Sciatic nerve (tissue), 2 donors: ENCODE data around the gene F11. TPM values are rescaled to one million over a fixed set of nuclear protein-coding genes. Genes with fewer than 3 reads are reported as not detected.
"Not testable (repeated sequence)": the region's sequence is repeated elsewhere in the genome, so short reads cannot be mapped to it uniquely, and the experiment has no call there.

ENCODE experiments used
- ATAC-seq: fragments of 200-7000 bp; cut with Tn5 transposase; one replicate; pipeline ENCODE4 v1.9.1; 2020; ENCODE audit warnings: mild to moderate bottlenecking, moderate library complexity
- DNase-seq: peaks from one replicate; pipeline ENCODE4 v3.0.0-alpha.2; 2020; ENCODE audit warnings: low spot score
- intact Hi-C: fragments of 100-400 bp; cut with DNase I; formaldehyde crosslinking; loops from one replicate; pipeline ENCODE4 v1.14.2; 2022
- total RNA-seq: library from RNA; stranded (reverse); fragmentation: NEBNext Ultra II Directional; extraction: Animal tissue kit (Norgen Biotek cat#: 25700); gene quantifications from one replicate; pipeline ENCODE4 v1.2.1, GENCODE V29; 2021
- donor health status: DM: no; HTN: no; CAD: no.
- donor health status: DM: no; HTN: no; CAD: no.

F11 gene
- not detected for total RNA-seq

DNA sequence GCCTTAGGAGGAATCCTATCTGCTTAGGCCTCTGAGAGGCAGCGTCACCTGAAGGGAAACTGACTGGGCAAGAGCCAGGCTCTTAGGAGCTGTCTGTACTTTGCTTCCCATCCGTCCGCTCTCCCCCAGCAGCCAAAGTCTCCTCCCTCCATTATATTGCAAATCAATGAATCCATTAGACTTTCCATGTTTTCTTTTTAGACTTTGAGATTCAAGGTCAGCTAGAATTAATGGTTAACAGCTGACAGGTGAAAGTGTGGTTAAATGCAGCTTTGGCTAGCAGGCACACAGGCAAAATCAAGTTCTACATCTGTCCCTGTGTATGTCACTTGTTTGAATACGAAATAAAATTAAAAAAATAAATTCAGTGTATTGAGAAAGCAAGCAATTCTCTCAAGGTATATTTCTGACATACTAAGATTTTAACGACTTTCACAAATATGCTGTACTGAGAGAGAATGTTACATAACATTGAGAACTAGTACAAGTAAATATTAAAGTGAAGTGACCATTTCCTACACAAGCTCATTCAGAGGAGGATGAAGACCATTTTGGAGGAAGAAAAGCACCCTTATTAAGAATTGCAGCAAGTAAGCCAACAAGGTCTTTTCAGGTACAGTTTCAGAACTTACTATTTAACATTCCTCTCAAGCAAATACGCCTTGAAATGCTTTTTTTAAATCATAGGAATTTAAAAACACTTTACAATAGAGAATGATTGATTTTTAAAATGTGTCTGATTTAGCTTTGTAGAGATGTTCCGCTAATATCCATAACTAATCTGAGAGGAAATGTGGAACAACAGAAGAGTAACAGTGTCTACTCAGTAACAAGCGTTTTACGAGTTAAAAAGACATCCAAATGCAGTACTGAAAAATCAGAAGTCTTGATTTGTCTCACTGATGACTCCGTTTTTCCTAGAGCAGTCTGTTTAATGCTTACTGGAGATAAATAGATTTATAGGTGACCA is at the start of gene F11:
TSS of gene F11 (plus strand) at position 507 of the 970 bp plus-strand sequence. CDS start 948 bp downstream, outside the sequence.
- intact Hi-C loops: no loop called here
- DNase-seq: no peak
- ATAC-seq: no peak

DNA sequence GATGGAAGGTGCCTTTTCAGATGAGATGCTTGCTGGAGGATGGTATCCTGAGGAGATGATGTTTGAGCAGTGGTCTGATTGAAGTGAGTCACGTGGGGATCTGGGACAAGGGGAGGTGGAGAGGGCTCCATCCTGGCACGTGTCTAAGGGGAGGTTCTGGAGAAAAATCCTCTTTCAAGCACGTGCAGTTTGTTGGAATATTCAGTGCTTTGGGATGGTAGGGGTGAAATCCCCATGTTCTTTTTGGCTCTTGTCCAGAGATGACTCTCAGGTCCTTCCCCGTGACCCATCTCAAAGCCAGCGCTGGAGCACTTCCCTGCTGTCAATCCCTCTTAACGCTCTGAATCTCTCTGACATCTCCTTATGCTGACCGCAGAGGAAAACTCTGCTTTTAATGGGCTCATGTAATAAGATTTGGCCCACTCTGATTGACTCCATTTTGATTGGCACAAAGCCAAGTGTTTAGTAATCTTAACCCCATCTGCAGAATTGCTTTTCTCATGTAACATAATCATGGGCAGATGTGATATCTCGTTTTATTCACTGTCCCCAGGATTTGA is 49.4 kb upstream of the F11 start:
- intact Hi-C loops: no loop called here
- ATAC-seq: peak; percentile 75
- no peak for DNase-seq

DNA sequence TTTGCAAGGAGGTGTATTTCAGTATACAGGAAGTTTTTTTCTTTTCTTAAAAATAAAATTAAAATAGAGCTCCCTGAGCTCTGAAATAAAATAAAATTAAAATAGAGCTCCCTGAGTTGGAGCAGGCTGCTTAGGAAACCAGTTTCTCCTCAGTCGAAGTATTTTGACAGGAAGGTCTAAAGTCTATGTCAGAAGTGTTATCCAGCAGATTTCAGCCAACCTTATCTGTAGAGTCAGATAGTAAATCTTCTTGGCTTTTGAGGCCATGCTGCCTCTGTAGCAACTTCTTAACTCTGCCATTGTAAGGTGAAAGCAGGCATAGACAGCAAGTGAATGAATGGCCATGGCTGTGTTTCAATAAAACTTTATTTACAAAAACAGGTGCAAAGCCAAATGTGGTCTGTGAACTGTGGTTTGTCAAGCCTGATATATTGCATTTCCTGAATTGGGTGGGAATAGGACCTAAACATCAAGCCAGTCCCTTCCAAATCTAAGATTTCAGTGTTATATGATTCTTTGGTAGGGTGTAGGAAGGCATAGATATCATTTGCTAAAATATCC is 48.2 kb upstream of the F11 start:
- no peak for DNase-seq
- intact Hi-C loops: no loop called here
- ATAC-seq: no peak

DNA sequence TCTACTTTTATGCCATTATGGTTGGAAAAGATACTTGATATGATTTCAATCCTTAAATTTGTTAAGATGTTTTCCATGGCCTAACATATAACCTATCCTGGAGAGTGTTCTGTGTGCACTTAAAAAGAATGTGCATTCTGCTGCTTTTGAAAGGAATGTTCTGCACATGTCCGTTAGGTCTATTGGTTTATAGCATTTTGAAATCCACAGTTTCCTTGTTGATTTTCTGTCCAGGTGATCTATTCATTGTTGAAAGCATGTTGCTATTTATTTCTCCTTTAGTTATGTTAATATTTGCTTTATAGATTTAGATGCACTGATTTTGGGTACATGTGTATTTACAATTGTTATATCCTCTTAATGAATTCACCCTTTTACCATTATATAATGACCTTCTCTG is 44.4 kb upstream of the F11 start:
- intact Hi-C loops: no loop called here

DNA sequence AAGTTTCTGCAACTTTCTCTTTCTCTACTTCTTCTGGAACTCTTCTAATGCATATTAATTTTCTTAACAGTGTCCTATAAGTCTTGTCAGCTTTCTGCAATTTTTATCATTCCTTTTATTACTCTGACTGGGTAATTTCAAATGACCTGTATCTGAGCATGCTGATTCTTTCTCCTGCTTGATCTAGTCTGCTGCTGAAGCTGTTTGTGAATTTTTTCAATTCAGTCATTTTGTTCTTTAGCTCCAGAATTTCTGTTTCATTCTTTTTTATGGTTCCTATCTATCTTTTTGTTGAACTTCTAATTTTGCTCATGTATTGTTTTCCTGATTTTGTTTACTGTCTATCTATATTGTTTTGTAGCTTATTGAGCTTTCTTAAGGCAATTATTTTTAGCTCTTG is 40.1 kb upstream of the F11 start:
- no peak for DNase-seq

More for the DNA sequence above, 44.4 kb upstream of the F11 start:
- DNase-seq (no peak), ATAC-seq (no peak)

DNA sequence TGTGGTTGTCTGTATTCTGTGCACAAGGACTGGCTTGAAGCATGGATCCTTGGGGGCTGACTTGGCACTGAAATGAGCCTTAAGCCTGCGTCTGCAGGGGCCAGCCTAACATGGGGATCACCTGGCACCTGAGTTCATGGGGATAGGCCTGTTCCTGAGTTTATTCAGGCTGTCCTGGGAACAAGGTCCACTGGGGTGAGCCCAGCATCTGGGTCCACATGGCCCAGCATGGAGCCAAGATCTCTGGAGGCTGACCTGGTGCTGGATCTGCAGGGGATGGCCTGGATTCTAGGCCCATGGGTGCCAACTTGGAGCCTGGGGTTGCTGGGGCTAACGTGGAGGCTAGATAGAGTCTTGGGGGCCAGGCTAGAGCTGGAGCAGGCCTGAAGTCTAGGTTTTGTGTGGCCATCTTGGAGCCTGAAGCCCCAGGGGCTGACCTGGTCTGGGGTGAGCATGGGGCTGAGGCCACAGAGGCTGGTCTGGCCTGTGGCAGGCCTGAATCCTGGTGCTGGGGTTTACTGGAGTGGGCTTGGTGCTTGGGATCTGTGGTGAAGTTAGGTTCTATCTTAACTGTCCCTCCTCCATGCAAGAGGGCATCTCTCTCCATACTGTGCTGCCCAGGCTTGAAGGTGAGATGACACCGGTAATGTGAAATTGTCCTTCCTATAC is 39.3 kb upstream of the F11 start:
- intact Hi-C loops: no loop called here
- ATAC-seq (no peak), DNase-seq (no peak)

More for the DNA sequence above, 40.1 kb upstream of the F11 start:
- intact Hi-C loops: no loop called here
- no peak for ATAC-seq

DNA sequence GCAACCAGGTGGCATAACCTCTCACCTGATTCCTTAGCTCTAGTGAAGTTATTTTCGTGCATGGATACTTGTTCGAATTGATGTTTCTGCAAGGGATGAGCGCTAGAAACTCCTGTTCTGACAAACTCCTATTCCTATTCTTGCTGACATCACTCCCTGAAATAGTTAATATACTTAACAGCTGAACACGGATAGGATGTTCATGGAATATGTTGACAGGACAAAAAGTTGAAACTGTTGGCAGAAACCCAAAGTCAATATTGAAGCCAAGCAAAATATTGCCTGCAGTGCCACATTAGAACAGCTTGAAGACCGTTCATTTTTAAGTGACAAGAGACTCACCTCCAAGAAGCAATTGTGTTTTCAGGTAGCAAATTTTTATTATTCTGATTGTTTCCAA is 38.8 kb upstream of the F11 start, which contains the start of gene KLKB1:
TSS of gene KLKB1 (plus strand) at position 287 of the 400 bp plus-strand sequence. CDS start 689 bp downstream, outside the sequence.
- DNase-seq: no peak
- ATAC-seq: no peak

DNA sequence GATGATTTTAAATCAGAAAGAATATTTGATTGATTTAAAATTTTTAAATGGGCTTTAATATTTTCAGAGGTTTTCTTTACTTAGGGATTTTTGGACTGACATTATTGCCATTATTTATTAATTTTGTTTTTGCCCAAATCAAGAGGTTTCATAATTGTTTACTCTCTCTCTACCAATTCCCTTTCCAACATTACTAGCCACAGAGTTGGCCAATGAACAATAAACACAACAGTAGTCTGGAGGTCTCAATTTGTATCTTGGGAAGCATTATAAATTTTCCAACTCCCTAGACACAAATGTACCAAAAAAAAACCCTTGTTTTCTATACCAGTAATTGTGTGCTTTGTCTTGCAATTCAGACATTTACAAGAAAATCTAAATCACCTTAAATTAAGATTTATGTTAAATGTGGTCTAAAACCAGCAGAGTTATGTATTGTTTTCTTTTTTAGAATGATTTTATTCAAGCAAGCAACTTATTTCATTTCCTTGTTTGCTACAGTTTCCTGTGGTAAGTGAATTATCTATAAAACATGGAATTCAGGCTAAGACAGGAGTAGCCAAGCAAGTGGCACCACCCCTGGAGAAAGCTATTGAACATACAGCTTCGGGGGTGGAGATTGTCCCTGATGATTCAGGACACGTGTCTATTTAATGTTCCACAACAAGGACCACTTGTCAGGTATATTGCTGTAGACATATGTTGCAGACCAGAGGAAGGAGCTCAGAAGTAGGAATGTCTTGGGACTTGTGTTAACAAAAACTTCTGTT is 38.1 kb upstream of the F11 start:
- DNase-seq: no peak
- intact Hi-C loops: no loop called here
- no peak for ATAC-seq

More for the DNA sequence above, 38.8 kb upstream of the F11 start, which contains the start of gene KLKB1:
- intact Hi-C loops: no loop called here

DNA sequence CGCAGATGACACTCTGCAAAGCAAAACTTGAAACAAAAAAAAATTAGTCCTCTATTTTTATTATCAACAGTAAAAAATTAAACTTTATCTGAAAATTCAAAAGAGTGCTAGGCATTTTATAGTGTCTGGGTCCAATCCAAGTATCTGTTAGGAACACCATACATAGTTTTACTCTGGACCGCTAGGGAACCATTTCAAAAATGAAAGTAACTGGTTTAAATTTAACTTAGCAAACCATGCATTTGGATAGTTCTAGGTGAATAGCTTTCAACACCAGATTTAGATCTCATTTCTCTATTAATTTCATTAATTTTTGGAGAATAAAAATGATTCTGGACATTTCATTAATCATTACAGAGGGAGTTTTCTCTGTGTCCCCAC is 37.5 kb upstream of the F11 start:
- intact Hi-C loops: no loop called here
- ATAC-seq (no peak), DNase-seq (no peak)

DNA sequence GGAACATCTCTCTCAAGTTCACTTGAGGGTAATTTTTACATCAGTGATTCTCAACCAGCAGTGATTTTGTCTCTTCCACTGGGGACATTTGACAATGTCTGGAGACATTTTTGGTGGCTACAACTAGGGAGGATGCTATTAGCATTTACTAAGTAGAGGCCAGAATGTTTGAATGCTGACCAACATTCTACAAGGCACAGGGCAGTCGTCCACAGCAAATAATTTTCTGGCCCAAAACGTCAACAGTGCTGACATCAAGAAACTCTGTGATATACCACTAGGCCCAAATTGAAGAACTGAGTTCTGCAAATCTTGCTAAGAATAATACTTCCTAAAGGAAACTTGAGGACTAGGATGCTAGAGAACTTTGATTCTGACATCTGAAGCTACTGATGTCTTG is 31.6 kb upstream of the F11 start:
- intact Hi-C loops: no loop called here
- DNase-seq: no peak
- ATAC-seq: no peak

DNA sequence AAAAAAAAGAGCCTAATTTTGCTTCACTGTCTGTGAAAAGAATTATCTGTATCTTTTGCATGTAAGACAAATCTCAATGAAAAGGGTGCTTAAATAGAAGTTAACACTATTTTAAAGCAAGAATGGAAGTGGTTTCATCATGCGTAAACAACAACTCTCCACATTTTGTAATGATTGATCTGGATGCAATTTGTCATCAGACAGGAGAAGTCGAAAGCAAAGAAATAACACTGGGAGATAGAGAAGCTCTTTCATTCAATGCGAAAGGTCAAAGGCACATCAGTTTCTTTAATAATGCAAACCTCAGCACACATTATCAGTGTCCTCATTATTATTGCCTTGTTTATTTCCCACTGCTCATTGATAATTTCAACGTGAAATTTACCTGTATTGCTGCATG is 29.9 kb upstream of the F11 start:
- intact Hi-C loops: no loop called here
- ATAC-seq: no peak
- DNase-seq: no peak

DNA sequence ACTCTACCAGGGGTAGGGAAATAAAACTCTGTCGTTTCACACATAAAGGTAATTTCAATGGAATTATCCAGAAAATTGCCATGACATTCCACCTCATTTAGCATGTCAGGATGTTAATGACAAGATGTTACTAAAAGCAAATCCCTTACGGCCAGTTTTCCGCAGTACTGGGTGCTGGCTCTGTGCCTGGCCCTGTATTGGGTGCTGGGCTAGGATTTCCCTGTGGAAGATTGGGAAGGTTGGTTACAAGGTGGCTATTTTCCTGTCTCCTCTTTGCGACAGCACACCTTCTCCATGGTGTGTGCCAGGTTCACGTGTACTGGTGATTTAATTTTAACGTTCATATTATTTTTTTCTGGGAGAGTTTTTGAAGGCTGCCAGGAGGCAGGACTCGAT is 25.5 kb upstream of the F11 start:
- DNase-seq: no peak
- intact Hi-C loops: no loop called here
- ATAC-seq: no peak

DNA sequence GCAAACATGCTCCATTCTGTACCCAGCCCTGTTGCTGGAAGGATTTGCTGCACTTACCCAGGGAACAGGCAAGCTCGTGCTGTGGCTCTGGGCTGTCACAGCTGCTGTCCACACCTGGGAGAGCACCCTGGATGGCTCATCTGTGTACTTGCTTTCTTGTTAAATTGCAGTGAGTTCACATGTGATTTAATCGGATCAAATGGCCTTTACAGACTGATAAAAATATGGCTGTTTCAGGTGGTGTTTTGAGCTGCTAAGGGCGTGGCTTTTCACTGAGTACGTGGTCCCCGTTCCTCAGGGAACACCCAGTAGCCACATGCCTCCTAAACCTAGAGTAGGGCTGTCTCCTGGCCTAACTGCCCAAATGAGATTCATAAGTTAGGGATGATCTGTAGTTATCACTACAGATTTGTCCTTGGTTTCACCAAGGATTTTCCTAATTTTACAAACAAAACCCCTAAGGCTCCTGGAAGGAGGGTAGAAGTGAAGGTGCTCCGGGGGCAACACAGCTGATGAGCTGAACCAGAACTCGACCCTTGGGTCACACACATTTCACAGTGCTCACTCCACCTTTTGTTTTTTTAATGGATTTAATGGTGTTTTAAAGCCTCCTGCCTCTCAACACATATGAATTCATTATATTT is 25.0 kb upstream of the F11 start:
- DNase-seq: no peak
- ATAC-seq: no peak
- intact Hi-C loops: no loop called here

DNA sequence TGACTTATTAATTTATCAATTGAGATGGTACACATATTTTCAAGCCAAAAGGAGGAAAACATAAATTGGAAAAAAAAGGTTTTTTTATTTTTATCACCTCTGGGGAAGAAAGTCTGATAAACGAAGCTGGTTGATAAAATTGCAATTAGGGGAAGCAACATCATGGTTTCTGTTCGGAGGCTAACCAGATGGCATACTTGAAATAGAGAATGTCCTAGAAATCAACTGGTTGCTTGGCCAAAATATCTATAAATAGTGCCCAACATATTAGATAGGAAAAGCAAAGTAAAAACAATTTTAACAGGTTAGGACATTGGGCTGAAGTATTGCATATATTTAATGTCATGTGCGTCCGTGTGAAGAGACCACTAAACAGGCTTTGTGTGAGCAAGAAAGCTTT is 24.4 kb upstream of the F11 start:
- no peak for ATAC-seq
- intact Hi-C loops: no loop called here
- DNase-seq: no peak

DNA sequence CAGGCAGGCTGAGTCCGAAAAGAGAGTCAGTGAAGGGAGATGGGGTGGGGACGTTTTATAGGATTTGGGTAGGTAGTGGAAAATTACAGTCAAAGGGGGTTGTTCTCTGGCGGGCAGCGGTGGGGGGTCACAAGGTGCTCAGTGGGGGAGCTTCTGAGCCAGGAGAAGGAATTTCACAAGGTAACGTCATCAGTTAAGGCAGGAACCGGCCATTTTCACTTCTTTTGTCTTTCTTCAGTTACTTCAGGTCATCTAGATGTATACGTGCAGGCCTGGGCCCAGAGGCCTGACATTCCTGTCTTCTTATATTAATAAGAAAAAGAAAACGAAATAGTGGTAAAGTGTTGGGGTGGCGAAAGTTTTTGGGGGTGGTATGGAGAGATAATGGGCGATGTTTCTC is 24.0 kb upstream of the F11 start:
- ATAC-seq, DNase-seq, intact Hi-C loops: not testable (repeated sequence)

DNA sequence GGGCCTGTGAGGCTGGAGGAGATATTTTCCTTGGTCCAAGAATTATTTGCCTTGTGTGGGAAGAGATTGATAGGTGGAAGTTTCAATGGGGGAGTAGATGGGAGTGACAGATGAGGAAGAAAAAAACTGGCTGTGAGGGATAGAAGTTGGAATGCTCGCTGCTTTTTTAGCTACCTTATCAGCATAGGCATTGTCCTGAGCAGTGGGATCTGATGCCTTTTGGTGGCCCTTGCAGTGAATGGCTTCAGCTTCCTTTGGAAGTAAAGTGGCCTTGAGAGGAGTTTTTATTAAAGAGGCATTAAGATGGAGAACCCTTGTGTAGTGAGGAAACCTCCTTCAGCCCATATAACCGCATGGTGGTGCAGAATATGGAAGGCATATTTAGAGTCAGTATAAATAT is 22.7 kb upstream of the F11 start:
- no peak for DNase-seq
- intact Hi-C loops: no loop called here
- no peak for ATAC-seq

DNA sequence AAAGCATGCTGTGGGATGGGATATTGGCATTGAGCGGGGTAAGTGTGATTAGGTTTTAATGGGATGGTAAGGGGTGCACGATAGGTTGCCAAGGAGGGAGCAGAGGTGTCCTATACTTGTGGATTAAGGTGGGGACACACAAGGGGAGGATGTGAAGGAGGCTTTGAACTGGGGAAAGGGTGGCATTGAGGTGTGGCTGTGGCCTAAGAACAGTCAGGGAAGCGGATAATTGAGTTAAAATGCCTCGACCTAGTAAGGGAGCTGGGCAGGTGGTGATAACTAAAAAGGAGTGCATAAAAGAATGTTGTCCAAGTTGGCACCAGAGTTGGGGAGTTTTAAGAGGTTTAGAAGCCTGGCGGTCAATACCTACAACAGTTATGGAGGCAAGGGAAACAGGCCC is 21.2 kb upstream of the F11 start:
- no peak for ATAC-seq
- intact Hi-C loops: no loop called here

DNA sequence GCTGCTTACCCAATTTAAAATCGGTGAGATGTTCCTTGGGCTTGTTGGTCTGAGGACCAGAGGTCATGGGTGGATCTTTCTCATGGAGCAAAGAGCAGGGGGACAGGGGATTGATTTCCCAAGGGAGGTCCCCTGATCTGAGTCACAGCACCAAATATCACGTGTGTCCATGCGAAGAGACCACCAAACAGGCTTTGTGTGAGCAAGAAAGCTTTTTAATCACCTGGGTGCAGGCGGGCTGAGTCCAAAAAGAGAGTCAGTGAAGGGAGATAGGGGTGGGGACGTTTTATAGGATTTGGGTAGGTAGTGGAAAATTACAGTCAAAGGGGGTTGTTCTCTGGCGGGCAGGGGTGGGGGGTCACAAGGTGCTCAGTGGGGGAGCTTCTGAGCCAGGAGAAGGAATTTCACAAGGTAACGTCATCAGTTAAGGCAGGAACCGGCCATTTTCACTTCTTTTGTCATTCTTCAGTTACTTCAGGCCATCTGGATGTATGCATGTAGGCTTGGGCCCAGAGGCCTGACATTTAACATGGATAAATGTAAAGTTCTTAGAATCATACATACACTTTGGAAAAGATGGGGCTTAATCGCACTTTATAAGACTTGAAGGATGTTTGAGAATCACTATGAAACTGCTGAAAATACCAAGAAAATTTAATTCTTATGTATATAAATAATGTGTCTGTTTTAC is 18.8 kb upstream of the F11 start:
- not testable (repeated sequence) for DNase-seq, ATAC-seq
- intact Hi-C loops: loop anchor here (2.0 kb wide), 1 partner anchor 46 kb away; no protein-coding TSS in a partner anchor

More for the DNA sequence above, 21.2 kb upstream of the F11 start:
- no peak for DNase-seq
